SK-N-SH (cell line): ENCODE results near the gene PRICKLE2. TPM values are rescaled to one million over a fixed set of nuclear protein-coding genes. Genes with fewer than 3 reads are reported as not detected.

ENCODE experiments used
- CTCF ChIA-PET: fragments of 300-600, 350-600 bp; formaldehyde crosslinking; extraction: SDS; loops from one replicate; lab custom pipeline; 2021; lab: Yijun Ruan, JAX
- POLR2A ChIA-PET: fragments of 350-600 bp; sonication (Branson Sonifier 250); formaldehyde crosslinking; extraction: SDS; loops from one replicate; lab custom pipeline; 2020; ENCODE audit warnings: antibody characterized with exemption, inconsistent platforms; lab: Yijun Ruan, JAX
- DNase-seq: peaks from one replicate; pipeline ENCODE4 v3.0.0; 2012
- H2AFZ ChIP-seq: fragments of 200-600 bp; sonication (generic); 2 replicates; pipeline ENCODE4 v1.8.1; 2016; ENCODE audit warnings: antibody characterized with exemption, mild to moderate bottlenecking, low read depth
- H3F3A ChIP-seq: fragments of 200-600 bp; sonication (generic); replicated peaks from 2 replicates; pipeline ENCODE3; 2016; ENCODE audit warnings: antibody characterized with exemption, mild to moderate bottlenecking; ENCODE audit not compliant: insufficient read depth
- H3K27ac ChIP-seq, 2 experiments: fragments of 200-500 bp in 1 of 2; fragments of 200-600 bp in 1 of 2; sonication (Bioruptor generic) in 1 of 2; sonication (generic), shearing (Covaris generic) in 1 of 2; 2 replicates each; pipeline versions ENCODE4 v1.5.1 to v1.6.1; 2014 to 2016; ENCODE audit warnings: low read depth in 2 of 2, inconsistent platforms in 1 of 2, low read length in 1 of 2, mild to moderate bottlenecking in 1 of 2, mixed read lengths in 1 of 2
- H3K27me3 ChIP-seq: fragments of 200-600 bp; sonication (generic), shearing (Covaris generic); 2 replicates; pipeline ENCODE4 v1.6.1; 2016; ENCODE audit warnings: mixed run types; ENCODE audit not compliant: insufficient read depth
- H3K36me3 ChIP-seq, 2 experiments: fragments of 200-500 bp in 1 of 2; fragments of 200-600 bp in 1 of 2; sonication (Bioruptor generic) in 1 of 2; sonication (generic) in 1 of 2; replicated peaks in 1 of 2; 2 replicates each; pipeline versions ENCODE3 to v1.5.1; 2014 to 2016; ENCODE audit warnings: low read length in 1 of 2, mild to moderate bottlenecking in 1 of 2; ENCODE audit not compliant: insufficient read depth in 2 of 2, control insufficient read depth in 1 of 2
- H3K4me1 ChIP-seq, 2 experiments: fragments of 200-500 bp in 1 of 2; fragments of 200-600 bp in 1 of 2; sonication (Bioruptor generic) in 1 of 2; sonication (generic), shearing (Covaris generic) in 1 of 2; 2 replicates each; pipeline versions ENCODE4 v1.5.1 to v1.6.1; 2014 to 2016; ENCODE audit warnings: low read depth in 1 of 2, low read length in 1 of 2, mixed run types in 1 of 2; ENCODE audit not compliant: insufficient read depth in 2 of 2, control insufficient read depth in 1 of 2
- H3K4me2 ChIP-seq: fragments of 200-600 bp; sonication (generic), shearing (Covaris generic); 2 replicates; pipeline ENCODE4 v1.6.1; 2017; ENCODE audit warnings: mixed run types
- H3K4me3 ChIP-seq, 2 experiments: fragments of 200-500 bp in 1 of 2; fragments of 200-600 bp in 1 of 2; sonication (Bioruptor generic) in 1 of 2; sonication (generic), shearing (Covaris generic) in 1 of 2; 2 replicates each; pipeline versions ENCODE4 v1.5.1 to v1.8.1; 2014 to 2016; ENCODE audit warnings: low read depth in 2 of 2, inconsistent platforms in 1 of 2, low read length in 1 of 2, mild to moderate bottlenecking in 1 of 2, mixed read lengths in 1 of 2, moderate library complexity in 1 of 2
- H3K79me2 ChIP-seq: fragments of 200-600 bp; sonication (generic); 2 replicates; pipeline ENCODE4 v1.8.1; 2017; ENCODE audit warnings: mild to moderate bottlenecking; ENCODE audit not compliant: insufficient read depth
- H3K9ac ChIP-seq: fragments of 200-600 bp; sonication (generic); 2 replicates; pipeline ENCODE4 v1.6.1; 2017; ENCODE audit warnings: mixed run types
- H3K9me2 ChIP-seq: fragments of 200-600 bp; sonication (generic); 2 replicates; pipeline ENCODE4 v1.6.1; 2017; ENCODE audit warnings: mixed run types
- H3K9me3 ChIP-seq: fragments of 200-600 bp; sonication (generic); 2 replicates; pipeline ENCODE4 v1.6.1; 2017; ENCODE audit warnings: mixed run types, mild to moderate bottlenecking, moderate library complexity
- H4K20me1 ChIP-seq: fragments of 200-600 bp; sonication (generic); 2 replicates; pipeline ENCODE4 v1.6.1; 2017; ENCODE audit warnings: mild to moderate bottlenecking, mixed run types; ENCODE audit not compliant: insufficient read depth
- CHD2 ChIP-seq: fragments of 150-350 bp; IDR thresholded peaks from 2 replicates; pipeline ENCODE4 v1.6.1; 2018; ENCODE audit warnings: low read length; ENCODE audit not compliant: partially characterized antibody
- EZH2phosphoT487 ChIP-seq: fragments of 200-600 bp; sonication (generic); IDR thresholded peaks from 2 replicates; pipeline ENCODE4 v1.6.1; 2017; ENCODE audit warnings: low read depth, mixed run types, mild to moderate bottlenecking, antibody characterized with exemption, moderate library complexity, borderline replicate concordance
- FOXM1 ChIP-seq: IDR thresholded peaks from 2 replicates; pipeline ENCODE4 v1.4.0; 2012; ENCODE audit warnings: low read depth, mild to moderate bottlenecking
- GABPA ChIP-seq: IDR thresholded peaks from 2 replicates; pipeline ENCODE4 v1.4.0; 2012; ENCODE audit warnings: low read depth, mild to moderate bottlenecking
- GATA2 ChIP-seq: sonication (generic); formaldehyde crosslinking; IDR thresholded peaks from 2 replicates; pipeline ENCODE4 v1.5.0; 2020; ENCODE audit warnings: mild to moderate bottlenecking, missing genetic modification reagents
- IRF3 ChIP-seq: fragments of 150-350 bp; IDR thresholded peaks from 2 replicates; pipeline ENCODE4 v1.6.1; 2016; ENCODE audit warnings: mild to moderate bottlenecking, low read depth, low read length
- MXI1 ChIP-seq: IDR thresholded peaks from 2 replicates; pipeline ENCODE4 v1.6.1; 2012; ENCODE audit warnings: mild to moderate bottlenecking, low read depth, low read length, improper control_type of control experiment
- PBX3 ChIP-seq: IDR thresholded peaks from 2 replicates; pipeline ENCODE4; 2012
- RFX5 ChIP-seq: IDR thresholded peaks from 2 replicates; pipeline ENCODE4 v1.6.1; 2012; ENCODE audit warnings: mild to moderate bottlenecking, improper control_type of control experiment, low read length
- SIN3A ChIP-seq: IDR thresholded peaks from 2 replicates; pipeline ENCODE4 v1.6.1; 2012; ENCODE audit warnings: low read depth, mild to moderate bottlenecking, low read length, moderate library complexity, borderline replicate concordance
- SMC3 ChIP-seq: IDR thresholded peaks from 2 replicates; pipeline ENCODE4 v1.6.1; 2012; ENCODE audit warnings: low read depth, low read length, improper control_type of control experiment
- TCF12 ChIP-seq: IDR thresholded peaks from 2 replicates; pipeline ENCODE4 v1.4.0; 2012
- TEAD4 ChIP-seq: IDR thresholded peaks from 2 replicates; pipeline ENCODE4 v1.4.0; 2012; ENCODE audit warnings: mild to moderate bottlenecking, borderline replicate concordance; ENCODE audit not compliant: insufficient read depth
- USF1 ChIP-seq: IDR thresholded peaks from 2 replicates; pipeline ENCODE4 v1.4.0; 2012; ENCODE audit warnings: low read depth, borderline replicate concordance
- YY1 ChIP-seq: IDR thresholded peaks from 2 replicates; pipeline ENCODE4 v1.4.0; 2012; ENCODE audit warnings: low read depth, mild to moderate bottlenecking
- WGBS: methylation state at CpG from one replicate; pipeline ENCODE4 v1.1.6; 2017; ENCODE audit warnings: low lambda C conversion rate; 5-methylcytosine and 5-hydroxymethylcytosine counted together
- polyA plus RNA-seq, 3 experiments: library from polyadenylated mRNA; depleted of rRNA; stranded (reverse); fragments of >200 nt; gene quantifications; 2 replicates each; pipeline ENCODE4 v1.2.3, GENCODE V29; 2012

PRICKLE2 gene
- polyA plus RNA-seq, 1 of the 3 experiments (the other 2 are of a cell fraction): 0.67 TPM

- TF ChIP-seq MXI1: no peak
Measured at GRCh38 chr3:64215559-64215958, 9.7 kb downstream of the PRICKLE2 start (continued).

GRCh38 chr3:64215103-64215502 is 10.2 kb downstream of the PRICKLE2 start:
- WGBS: 90% methylated on average over 2 of the region's 2 CpGs

More at GRCh38 chr3:64215103-64215502, 10.2 kb downstream of the PRICKLE2 start:
- CTCF ChIA-PET: interaction anchor here (0.9 to 1.7 kb wide), 4 partner anchors 48 to 270 kb away, joined by 3 to 6 read pairs (median 4); no protein-coding TSS in a partner anchor
- Histone ChIP-seq H3K27ac (peak overlapping the region in 1 of 2 experiments; percentile 80; a peak in 2 of 4 replicates), H3K9ac (no peak overlapping the region), H3K4me2 (no peak overlapping the region), H3K9me2 (no peaks in the 10 kb centered on the region), H3K4me3 (no peak overlapping the region), H3K36me3 (no peaks in the 10 kb centered on the region), H3F3A (peaks cover 6% of the 10 kb centered on the region), H3K9me3 (no peaks in the 10 kb centered on the region), H3K79me2 (no peaks in the 10 kb centered on the region), H2AFZ (no peak overlapping the region), H3K27me3 (no peaks in the 10 kb centered on the region), H3K4me1 (peaks cover 10 to 32% of the 10 kb centered on the region in 2 experiments), H4K20me1 (no peaks in the 10 kb centered on the region)
- DNase-seq: no peak
- POLR2A ChIA-PET: no interaction called here
- TF ChIP-seq IRF3 (no peak), RFX5 (no peak), TEAD4 (no peak), CHD2 (no peak), GATA2 (no peak), SMC3 (no peak), EZH2phosphoT487 (no peak), GABPA (no peak), SIN3A (no peak), TCF12 (no peak), YY1 (no peak), PBX3 (no peak), USF1 (no peak), FOXM1 (no peak)
